HepG2 (cell line): ENCODE data around the gene VAV2. TPM values are rescaled to one million over a fixed set of nuclear protein-coding genes. Genes with fewer than 3 reads are reported as not detected.

Experiments used
- ATAD3A ChIP-seq: sonication (generic); formaldehyde crosslinking; IDR thresholded peaks from 2 replicates; pipeline ENCODE4 v1.4.0; 2020; ENCODE audit warnings: missing genetic modification reagents
- EEA1 ChIP-seq: sonication (generic); formaldehyde crosslinking; IDR thresholded peaks from 2 replicates; pipeline ENCODE4 v1.5.1; 2020; ENCODE audit warnings: mild to moderate bottlenecking, missing genetic modification reagents, borderline replicate concordance
- ETV6 ChIP-seq: sonication (generic); formaldehyde crosslinking; conservative IDR thresholded peaks from 2 replicates; pipeline ENCODE4 v1.4.0; 2020; ENCODE audit warnings: missing genetic modification reagents
- HES4 ChIP-seq: sonication (generic); formaldehyde crosslinking; IDR thresholded peaks from 2 replicates; pipeline ENCODE4 v1.9.0; 2021; ENCODE audit warnings: mild to moderate bottlenecking, missing genetic modification reagents, borderline replicate concordance
- REXO4 ChIP-seq: sonication (generic); formaldehyde crosslinking; IDR thresholded peaks from 2 replicates; pipeline ENCODE4 v1.8.0; 2022; ENCODE audit warnings: missing genetic modification reagents, mild to moderate bottlenecking, borderline replicate concordance
- RFXAP ChIP-seq: sonication (generic); formaldehyde crosslinking; IDR thresholded peaks from 2 replicates; pipeline ENCODE4 v1.4.0; 2020; ENCODE audit warnings: missing genetic modification reagents, borderline replicate concordance
- TSC22D2 ChIP-seq: sonication (generic); formaldehyde crosslinking; IDR thresholded peaks from 2 replicates; pipeline ENCODE4 v1.5.1; 2020; ENCODE audit warnings: missing genetic modification reagents, mild to moderate bottlenecking, borderline replicate concordance
- ZBTB20 ChIP-seq: sonication (generic); formaldehyde crosslinking; IDR thresholded peaks from 2 replicates; pipeline ENCODE4 v1.8.1; 2023; ENCODE audit warnings: missing genetic modification reagents, low read depth, mild to moderate bottlenecking, borderline replicate concordance
- ZC3H4 ChIP-seq: sonication (generic); formaldehyde crosslinking; IDR thresholded peaks from 2 replicates; pipeline ENCODE4 v1.4.0; 2020; ENCODE audit warnings: missing genetic modification reagents, borderline replicate concordance
- ZFP36L2 ChIP-seq: sonication (generic); formaldehyde crosslinking; IDR thresholded peaks from 2 replicates; pipeline ENCODE4 v1.4.0; 2020; ENCODE audit warnings: missing genetic modification reagents
- ZFY ChIP-seq: sonication (generic); formaldehyde crosslinking; IDR thresholded peaks from 2 replicates; pipeline ENCODE4 v1.4.0; 2020; ENCODE audit warnings: missing genetic modification reagents
- ZNF12 ChIP-seq: sonication (generic); formaldehyde crosslinking; IDR thresholded peaks from 2 replicates; pipeline ENCODE4 v1.5.0; 2020; ENCODE audit warnings: missing genetic modification reagents
- ZNF224 ChIP-seq: sonication (generic); formaldehyde crosslinking; IDR thresholded peaks from 2 replicates; pipeline ENCODE4 v1.5.0; 2020; ENCODE audit warnings: mild to moderate bottlenecking, missing genetic modification reagents
- ZNF672 ChIP-seq: sonication (generic); formaldehyde crosslinking; IDR thresholded peaks from 2 replicates; pipeline ENCODE4 v1.8.1; 2022; ENCODE audit warnings: missing genetic modification reagents
- ZNF703 ChIP-seq: sonication (generic); formaldehyde crosslinking; IDR thresholded peaks from 2 replicates; pipeline ENCODE4 v1.5.1; 2020; ENCODE audit warnings: missing genetic modification reagents, mild to moderate bottlenecking, moderate library complexity, borderline replicate concordance
- ZNF724P ChIP-seq: sonication (generic); formaldehyde crosslinking; IDR thresholded peaks from 2 replicates; pipeline ENCODE4 v1.8.0; 2022; ENCODE audit warnings: missing genetic modification reagents, borderline replicate concordance
- polyA plus RNA-seq, 8 experiments: library from polyadenylated mRNA; depleted of rRNA in 3 of 8; stranded (reverse) in 7 of 8; unstranded in 1 of 8; fragments of >200 nt; fragmentation: Illumina TruSeq in 4 of 8; extraction: Trizol in 4 of 8; gene quantifications; 2 replicates each; pipeline versions ENCODE4 v1.2.1 to v1.2.3, GENCODE V29; 2011 to 2016; ENCODE audit warnings: low read depth in 4 of 8, missing spikeins in 1 of 8, mixed read lengths in 1 of 8; ENCODE audit not compliant: insufficient read depth in 1 of 8
- total RNA-seq, 5 experiments: library from RNA; depleted of rRNA; stranded (reverse); fragments of >200 nt; fragmentation: Illumina TruSeq; extraction: Trizol; gene quantifications; 2 replicates each; pipeline ENCODE4 v1.2.3, GENCODE V29; 2016; ENCODE audit warnings: low read depth in 1 of 5
- TF ChIP-seq, protein P1 (sequence below): sonication (generic); formaldehyde crosslinking; conservative IDR thresholded peaks from 2 replicates; pipeline ENCODE4 v1.4.0; 2020; ENCODE audit warnings: missing genetic modification reagents
- TF ChIP-seq, protein P2 (sequence below): sonication (generic); formaldehyde crosslinking; IDR thresholded peaks from 2 replicates; pipeline ENCODE4 v1.8.0; 2022; ENCODE audit warnings: mild to moderate bottlenecking, missing genetic modification reagents, moderate library complexity
- TF ChIP-seq, protein P3 (sequence below): sonication (generic); formaldehyde crosslinking; IDR thresholded peaks from 2 replicates; pipeline ENCODE4 v1.4.0; 2020; ENCODE audit warnings: missing genetic modification reagents, borderline replicate concordance
- TF ChIP-seq, protein P4 (sequence below): sonication (generic); formaldehyde crosslinking; IDR thresholded peaks from 2 replicates; pipeline ENCODE4 v1.5.1; 2020; ENCODE audit warnings: mild to moderate bottlenecking, missing genetic modification reagents, moderate library complexity
- TF ChIP-seq, protein P5 (sequence below): sonication (generic); formaldehyde crosslinking; IDR thresholded peaks from 2 replicates; pipeline ENCODE4 v1.8.1; 2023; ENCODE audit warnings: missing genetic modification reagents, mild to moderate bottlenecking, borderline replicate concordance

Gene VAV2
- total and polyA plus RNA-seq, 2 of the 13 experiments (the other 11 are each of a cell fraction or from before 2014, with no cell fraction given), result 22.5 to 22.9 TPM

DNA sequence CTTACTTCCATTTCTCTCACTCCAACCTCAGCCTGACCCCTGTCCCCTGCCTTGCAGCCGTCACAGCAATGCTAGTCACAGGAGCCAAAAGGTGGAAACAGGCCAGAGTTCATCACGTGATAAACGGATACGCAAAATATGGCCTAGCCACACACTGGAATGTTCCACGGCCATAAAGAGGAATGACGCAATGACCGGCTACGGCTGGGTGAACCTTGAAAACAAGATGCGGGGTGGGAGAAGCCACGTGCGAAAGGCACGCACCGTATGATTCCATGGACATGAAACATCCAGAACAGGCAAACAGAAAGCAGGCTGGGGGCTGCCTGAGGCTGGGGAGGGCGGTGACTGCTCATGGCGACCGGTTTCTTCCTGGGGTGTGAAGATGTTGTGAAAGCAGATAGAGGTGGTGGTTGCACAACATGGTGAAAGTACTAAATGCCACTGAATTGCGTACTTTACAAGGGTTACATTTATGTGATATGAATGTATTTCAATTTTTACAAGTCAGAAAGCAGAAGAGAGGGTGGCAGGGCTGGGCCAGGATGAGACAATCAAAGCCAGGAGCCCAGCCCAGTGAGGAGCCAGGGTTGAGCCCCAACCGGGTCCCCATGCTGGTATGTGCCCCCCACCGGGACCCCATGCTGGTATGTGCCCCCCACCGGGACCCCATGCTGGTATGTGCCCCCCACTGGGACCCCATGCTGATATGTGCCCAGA, 136.2 kb downstream of the VAV2 start (continued):
- TF ChIP-seq, protein P1, sequence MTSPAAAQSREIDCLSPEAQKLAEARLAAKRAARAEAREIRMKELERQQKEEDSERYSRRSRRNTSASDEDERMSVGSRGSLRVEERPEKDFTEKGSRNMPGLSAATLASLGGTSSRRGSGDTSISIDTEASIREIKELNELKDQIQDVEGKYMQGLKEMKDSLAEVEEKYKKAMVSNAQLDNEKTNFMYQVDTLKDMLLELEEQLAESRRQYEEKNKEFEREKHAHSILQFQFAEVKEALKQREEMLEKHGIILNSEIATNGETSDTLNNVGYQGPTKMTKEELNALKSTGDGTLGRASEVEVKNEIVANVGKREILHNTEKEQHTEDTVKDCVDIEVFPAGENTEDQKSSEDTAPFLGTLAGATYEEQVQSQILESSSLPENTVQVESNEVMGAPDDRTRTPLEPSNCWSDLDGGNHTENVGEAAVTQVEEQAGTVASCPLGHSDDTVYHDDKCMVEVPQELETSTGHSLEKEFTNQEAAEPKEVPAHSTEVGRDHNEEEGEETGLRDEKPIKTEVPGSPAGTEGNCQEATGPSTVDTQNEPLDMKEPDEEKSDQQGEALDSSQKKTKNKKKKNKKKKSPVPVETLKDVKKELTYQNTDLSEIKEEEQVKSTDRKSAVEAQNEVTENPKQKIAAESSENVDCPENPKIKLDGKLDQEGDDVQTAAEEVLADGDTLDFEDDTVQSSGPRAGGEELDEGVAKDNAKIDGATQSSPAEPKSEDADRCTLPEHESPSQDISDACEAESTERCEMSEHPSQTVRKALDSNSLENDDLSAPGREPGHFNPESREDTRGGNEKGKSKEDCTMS, result no peak
- TF ChIP-seq ZNF224, result no peak
- TF ChIP-seq ZNF724P, result no peak
- no peak for TF ChIP-seq REXO4 (CRISPR knock-in tag)
- no peak for TF ChIP-seq EEA1 (CRISPR knock-in tag)
- no peak for TF ChIP-seq ATAD3A (CRISPR knock-in tag)
- 0 out of 2 replicates have a peak, but pooled peaks have one; percentile 41 for TF ChIP-seq HES4 (CRISPR knock-in tag)
- no peak for TF ChIP-seq ZC3H4
- TF ChIP-seq ZFP36L2, result no peak
- TF ChIP-seq, protein P2, sequence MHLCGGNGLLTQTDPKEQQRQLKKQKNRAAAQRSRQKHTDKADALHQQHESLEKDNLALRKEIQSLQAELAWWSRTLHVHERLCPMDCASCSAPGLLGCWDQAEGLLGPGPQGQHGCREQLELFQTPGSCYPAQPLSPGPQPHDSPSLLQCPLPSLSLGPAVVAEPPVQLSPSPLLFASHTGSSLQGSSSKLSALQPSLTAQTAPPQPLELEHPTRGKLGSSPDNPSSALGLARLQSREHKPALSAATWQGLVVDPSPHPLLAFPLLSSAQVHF (CRISPR knock-in tag), result no peak
- TF ChIP-seq TSC22D2 (CRISPR knock-in tag), result no peak
- TF ChIP-seq ZBTB20 (CRISPR knock-in tag), result no peak
- TF ChIP-seq ZNF672 (CRISPR knock-in tag), result no peak
- TF ChIP-seq, protein P3, sequence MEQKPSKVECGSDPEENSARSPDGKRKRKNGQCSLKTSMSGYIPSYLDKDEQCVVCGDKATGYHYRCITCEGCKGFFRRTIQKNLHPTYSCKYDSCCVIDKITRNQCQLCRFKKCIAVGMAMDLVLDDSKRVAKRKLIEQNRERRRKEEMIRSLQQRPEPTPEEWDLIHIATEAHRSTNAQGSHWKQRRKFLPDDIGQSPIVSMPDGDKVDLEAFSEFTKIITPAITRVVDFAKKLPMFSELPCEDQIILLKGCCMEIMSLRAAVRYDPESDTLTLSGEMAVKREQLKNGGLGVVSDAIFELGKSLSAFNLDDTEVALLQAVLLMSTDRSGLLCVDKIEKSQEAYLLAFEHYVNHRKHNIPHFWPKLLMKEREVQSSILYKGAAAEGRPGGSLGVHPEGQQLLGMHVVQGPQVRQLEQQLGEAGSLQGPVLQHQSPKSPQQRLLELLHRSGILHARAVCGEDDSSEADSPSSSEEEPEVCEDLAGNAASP (CRISPR knock-in tag), result no peak
- TF ChIP-seq ZFY (CRISPR knock-in tag), result no peak
- TF ChIP-seq RFXAP, result no peak
- TF ChIP-seq, protein P4, sequence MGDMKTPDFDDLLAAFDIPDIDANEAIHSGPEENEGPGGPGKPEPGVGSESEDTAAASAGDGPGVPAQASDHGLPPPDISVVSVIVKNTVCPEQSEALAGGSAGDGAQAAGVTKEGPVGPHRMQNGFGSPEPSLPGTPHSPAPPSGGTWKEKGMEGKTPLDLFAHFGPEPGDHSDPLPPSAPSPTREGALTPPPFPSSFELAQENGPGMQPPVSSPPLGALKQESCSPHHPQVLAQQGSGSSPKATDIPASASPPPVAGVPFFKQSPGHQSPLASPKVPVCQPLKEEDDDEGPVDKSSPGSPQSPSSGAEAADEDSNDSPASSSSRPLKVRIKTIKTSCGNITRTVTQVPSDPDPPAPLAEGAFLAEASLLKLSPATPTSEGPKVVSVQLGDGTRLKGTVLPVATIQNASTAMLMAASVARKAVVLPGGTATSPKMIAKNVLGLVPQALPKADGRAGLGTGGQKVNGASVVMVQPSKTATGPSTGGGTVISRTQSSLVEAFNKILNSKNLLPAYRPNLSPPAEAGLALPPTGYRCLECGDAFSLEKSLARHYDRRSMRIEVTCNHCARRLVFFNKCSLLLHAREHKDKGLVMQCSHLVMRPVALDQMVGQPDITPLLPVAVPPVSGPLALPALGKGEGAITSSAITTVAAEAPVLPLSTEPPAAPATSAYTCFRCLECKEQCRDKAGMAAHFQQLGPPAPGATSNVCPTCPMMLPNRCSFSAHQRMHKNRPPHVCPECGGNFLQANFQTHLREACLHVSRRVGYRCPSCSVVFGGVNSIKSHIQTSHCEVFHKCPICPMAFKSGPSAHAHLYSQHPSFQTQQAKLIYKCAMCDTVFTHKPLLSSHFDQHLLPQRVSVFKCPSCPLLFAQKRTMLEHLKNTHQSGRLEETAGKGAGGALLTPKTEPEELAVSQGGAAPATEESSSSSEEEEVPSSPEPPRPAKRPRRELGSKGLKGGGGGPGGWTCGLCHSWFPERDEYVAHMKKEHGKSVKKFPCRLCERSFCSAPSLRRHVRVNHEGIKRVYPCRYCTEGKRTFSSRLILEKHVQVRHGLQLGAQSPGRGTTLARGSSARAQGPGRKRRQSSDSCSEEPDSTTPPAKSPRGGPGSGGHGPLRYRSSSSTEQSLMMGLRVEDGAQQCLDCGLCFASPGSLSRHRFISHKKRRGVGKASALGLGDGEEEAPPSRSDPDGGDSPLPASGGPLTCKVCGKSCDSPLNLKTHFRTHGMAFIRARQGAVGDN (CRISPR knock-in tag), result peak; percentile 83
- TF ChIP-seq, protein P5, sequence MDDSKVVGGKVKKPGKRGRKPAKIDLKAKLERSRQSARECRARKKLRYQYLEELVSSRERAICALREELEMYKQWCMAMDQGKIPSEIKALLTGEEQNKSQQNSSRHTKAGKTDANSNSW (CRISPR knock-in tag), result no peak
- no peak for TF ChIP-seq ZNF12 (CRISPR knock-in tag)
- TF ChIP-seq ETV6 (CRISPR knock-in tag), result no peak
- TF ChIP-seq ZNF703 (CRISPR knock-in tag), result no peak
